AG20443 (cell line): ENCODE results near the gene ZNF800.
"Not testable (repeated sequence)": the region's sequence is repeated elsewhere in the genome, so short reads cannot be mapped to it uniquely, and the experiment has no call there.

Experiments
- DNase-seq: peaks from one replicate; pipeline ENCODE4 v3.0.0; 2012; ENCODE audit warnings: low spot score, mixed read lengths

The ZNF800 gene

DNA sequence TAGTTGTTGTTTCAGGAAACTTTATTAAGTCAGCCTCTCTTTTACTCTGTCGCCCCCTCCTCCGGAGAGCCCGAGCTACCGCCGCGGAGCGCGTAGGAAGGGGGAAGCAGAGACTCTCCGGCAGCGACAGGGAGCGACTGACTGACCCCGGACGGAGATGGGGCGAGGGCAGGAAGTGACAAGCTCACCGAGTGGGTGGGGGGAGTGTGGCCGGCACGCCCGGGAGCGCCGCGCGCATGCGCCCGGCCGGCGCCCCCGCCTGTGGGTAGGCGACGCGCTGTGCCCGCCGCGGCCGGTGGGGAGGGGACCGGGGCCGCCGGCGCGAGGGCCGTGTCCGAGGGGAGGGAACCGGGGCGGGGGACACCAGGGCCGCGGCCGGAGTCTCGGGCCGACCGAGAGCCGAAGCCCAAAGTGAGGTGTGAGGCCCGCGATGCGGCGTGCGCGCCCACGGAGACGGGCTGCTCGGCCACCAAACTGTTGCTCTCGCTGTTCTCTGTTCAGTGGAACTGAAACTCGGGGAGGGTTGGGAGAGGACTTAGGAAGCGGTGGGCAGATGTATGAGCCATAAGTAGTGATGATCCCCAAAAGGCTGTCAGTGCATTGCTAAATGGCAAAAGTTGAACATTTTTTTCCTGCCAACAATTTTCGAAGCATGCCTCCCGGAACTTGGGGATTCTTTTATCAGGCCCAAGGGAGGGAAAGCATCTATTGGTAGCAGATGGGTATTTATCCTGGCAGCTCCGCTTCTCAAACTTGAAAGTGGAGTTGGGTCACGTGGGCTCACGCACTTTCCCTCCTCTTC lies at the start of gene ZNF800:
Gene ZNF800 (minus strand): TSS at position 143 of the 802 bp plus-strand sequence. CDS start 1,151 bp downstream, outside the sequence.
- DNase-seq = peak; percentile 99

GRCh38 chr7:127440206-127440605 lies 47.7 kb upstream of the ZNF800 start:
- no peak for DNase-seq

DNA sequence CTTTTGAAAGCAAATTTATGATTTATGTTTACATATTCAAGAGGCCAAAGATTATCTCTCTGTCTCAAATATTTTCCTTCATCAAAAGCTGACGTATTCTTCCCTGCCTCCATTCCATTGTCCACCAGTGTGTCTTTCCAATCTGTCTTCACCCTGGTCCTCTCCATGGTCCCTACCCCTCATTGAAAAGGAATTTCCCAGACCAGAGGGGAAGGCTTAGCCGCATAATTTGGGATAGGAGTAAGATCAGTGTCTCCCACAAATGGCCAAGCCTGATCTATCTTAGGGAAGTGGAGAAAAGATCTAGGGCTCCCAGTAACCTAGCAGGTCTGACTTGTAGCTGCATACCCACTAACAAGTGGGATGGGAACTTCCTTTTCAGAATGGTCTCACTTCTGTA lies 46.3 kb upstream of the ZNF800 start:
- no peak for DNase-seq

- DNase-seq = peak; percentile 70
These were observed 45.3 kb upstream of the ZNF800 start for GRCh38 chr7:127437837-127438236.

DNA sequence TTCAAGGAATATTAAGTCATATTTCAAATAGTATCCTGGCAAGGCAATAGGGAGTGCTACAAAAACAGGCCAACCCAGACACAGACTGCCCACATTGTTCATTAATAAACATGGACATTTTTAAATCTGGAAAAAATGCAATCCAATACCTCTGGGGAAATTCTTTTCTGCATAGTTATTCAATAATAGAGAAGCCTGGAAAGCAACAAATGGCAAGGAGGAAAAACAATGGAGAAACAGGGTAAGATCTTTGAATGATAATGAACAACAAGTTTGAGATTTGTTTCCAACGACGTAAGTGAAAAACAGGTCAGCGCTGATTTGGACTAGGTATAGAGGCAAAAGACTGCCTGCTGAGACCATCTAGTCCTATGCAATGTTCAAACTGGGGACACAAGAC lies 44.7 kb upstream of the ZNF800 start:
- no peak for DNase-seq

- DNase-seq = not testable (repeated sequence)
These were observed 36.8 kb upstream of the ZNF800 start for GRCh38 chr7:127429281-127429680.

- no peak for DNase-seq
These were observed 26.7 kb upstream of the ZNF800 start for GRCh38 chr7:127419196-127419595.

GRCh38 chr7:127418459-127418858 lies 26.0 kb upstream of the ZNF800 start:
- no peak for DNase-seq

DNA sequence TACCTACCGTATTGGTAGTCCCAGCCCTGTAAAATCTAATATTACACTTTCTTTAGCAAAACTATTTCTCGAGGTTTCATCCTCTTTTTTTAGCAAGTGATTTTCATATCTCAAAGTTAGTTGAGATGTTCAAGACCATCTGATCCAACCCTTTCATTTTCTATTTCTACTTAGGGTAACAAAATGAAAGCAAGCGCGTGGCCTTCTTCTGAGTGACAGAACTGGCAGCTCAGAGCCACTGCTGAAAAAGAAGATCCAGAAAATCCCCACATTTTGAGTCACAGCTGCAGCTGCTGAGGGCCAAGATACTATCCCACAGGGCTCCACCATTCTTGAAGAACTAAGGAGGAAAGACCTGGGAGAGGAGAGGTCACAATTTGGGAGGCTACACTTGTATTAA lies 24.8 kb upstream of the ZNF800 start:
- no peak for DNase-seq

- no peak for DNase-seq
These were observed 22.7 kb upstream of the ZNF800 start for GRCh38 chr7:127415060-127415742.

GRCh38 chr7:127413962-127414361 lies 21.5 kb upstream of the ZNF800 start:
- DNase-seq = no peak

- DNase-seq = no peak
These were observed 20.8 kb upstream of the ZNF800 start for GRCh38 chr7:127413326-127413725.

DNA sequence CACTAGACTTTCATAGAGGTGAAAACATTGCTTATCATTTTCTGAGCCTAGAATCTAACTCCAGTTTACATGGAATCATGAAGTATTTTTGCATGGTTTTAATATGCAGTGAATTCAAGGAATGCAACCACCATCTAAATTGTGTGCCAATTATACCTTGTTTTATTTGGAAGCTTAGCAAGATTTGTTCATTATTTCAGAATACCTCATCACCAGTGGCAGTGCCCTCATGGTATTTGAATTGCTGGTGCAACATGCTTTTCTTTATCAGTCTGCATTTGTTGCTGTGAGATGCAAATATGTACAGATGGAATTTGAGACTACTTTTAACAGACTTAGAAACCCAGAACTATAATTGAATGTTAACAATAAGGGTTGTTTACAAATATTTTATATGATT lies 18.7 kb upstream of the ZNF800 start:
- DNase-seq = no peak

GRCh38 chr7:127409629-127410028 lies 17.1 kb upstream of the ZNF800 start:
- peak; percentile 11 for DNase-seq

- DNase-seq = no peak
These were observed 12.0 kb upstream of the ZNF800 start for GRCh38 chr7:127404286-127405072.

GRCh38 chr7:127396184-127396583 lies 3.7 kb upstream of the ZNF800 start:
- no peak for DNase-seq

DNA sequence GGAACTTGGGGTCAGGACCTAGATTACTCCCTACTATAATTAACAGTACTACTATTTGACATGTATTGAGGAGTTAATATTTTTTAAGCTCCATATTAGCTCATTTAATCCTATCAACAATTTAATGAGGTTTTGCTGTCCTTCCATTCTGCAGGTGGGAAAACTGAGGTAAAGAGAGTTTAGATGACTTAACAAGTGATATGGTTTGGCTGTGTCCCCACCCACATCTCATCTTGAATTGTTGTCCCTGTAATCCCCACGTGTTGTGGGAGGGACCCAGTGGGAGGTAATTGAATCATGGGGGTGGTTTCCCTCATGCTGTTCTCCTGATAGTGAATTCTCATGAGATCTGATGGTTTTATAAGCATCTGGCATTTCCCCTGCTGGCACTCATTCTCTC lies 2.6 kb upstream of the ZNF800 start:
- DNase-seq = not testable (repeated sequence)

GRCh38 chr7:127393368-127394058 lies 1.0 kb upstream of the ZNF800 start:
- no peak for DNase-seq

- peak; percentile 74 for DNase-seq
These were observed 334 bp downstream of the ZNF800 start for GRCh38 chr7:127392182-127392565.

DNA sequence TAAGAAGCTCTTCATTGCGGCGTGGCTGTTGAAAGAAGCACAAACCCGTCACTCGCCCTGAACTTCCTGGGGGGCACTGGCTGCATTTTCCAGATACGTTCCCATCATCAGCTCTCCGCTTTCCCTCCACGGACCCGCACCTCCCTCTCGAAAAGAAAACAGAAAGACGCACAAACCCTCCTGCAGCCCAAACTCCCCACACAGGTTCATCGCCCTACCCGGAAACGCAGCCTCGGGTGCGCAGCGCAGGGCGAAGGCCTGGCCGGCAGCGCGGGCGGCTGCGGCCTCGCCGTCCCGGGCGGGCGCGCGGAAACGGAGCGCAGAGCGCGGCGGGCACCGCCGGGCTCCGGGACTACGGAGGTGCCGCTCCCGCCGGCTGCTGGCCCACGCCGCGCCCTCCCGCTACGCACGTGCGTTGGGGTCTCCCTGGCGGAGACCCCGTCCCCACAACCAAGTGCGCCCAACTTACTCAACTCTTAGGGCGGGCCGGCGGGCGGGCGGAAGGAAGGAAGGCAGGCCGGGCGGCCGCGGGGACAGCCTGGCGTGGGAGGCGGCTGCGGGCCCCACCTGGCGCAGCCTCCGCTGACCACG lies 822 bp downstream of the ZNF800 start:
- peak; percentile 64 for DNase-seq

DNA sequence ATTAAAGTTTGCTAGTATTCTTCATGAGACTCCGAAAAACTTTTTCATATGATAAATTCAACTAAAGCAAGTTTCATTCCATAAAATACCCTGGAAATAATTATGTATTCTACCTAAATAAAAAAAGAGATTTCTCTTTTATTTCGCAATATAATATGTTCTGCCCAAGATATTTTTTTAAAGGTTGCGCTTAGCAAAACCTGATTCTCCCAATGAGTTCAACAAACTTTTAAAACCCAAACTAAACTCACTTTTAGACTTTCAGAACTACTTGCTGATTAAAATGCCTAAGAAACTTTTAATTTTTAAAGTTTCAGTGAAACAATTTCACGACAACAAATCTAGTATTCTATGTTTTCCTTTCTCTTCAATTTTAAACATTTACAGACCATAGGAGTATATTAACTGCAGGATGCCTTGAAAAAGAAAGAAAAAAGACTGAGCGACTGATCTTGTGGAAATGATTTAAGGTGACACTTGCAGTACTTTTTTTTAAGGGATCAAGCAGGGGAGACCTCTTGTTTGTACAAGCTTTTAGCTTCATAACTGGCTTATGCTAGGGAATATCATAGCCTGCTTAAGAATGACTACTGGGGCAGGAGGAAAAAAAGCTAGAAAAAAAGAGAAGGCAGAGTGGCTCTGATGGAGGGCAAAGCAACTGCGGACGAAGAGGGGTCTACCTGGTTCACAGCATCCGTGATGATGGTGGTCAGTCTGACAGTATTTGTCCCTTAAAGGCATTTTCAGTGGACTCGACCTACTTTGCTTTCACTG lies 1.5 kb downstream of the ZNF800 start:
- DNase-seq = no peak
